CD8-positive, alpha-beta memory T cell (primary cell): Measurements from ENCODE around the gene FSTL4. TPM values are rescaled to one million over a fixed set of nuclear protein-coding genes. Genes with fewer than 3 reads are reported as not detected.

Source experiments
- CTCF ChIA-PET: fragments of 350-600 bp; sonication (Branson Sonifier 250); formaldehyde crosslinking; loops from one replicate; lab custom pipeline; 2021; ENCODE audit warnings: antibody characterized with exemption; lab: Charles Lee
- POLR2A ChIA-PET: fragments of 350-600 bp; sonication (Branson Sonifier 250); formaldehyde crosslinking; loops from one replicate; lab custom pipeline; 2021; ENCODE audit warnings: antibody characterized with exemption; lab: Charles Lee
- DNase-seq, 5 donors: peaks; one replicate each; pipeline versions ENCODE4 v3.0.0 to v3.0.0-alpha.2; 2020 to 2022; ENCODE audit warnings: mixed read lengths in 1 of 5
- H3K27ac ChIP-seq: one replicate; pipeline ENCODE4 v1.7.0; 2013; ENCODE audit warnings: low read depth, mild to moderate bottlenecking, low read length, moderate library complexity
- H3K27me3 ChIP-seq: 2 replicates; pipeline ENCODE4 v1.7.0; 2013; ENCODE audit warnings: low read length, mild to moderate bottlenecking; ENCODE audit not compliant: insufficient read depth, poor library complexity, severe bottlenecking
- H3K36me3 ChIP-seq: 2 replicates; pipeline ENCODE4 v1.7.0; 2013; ENCODE audit warnings: mild to moderate bottlenecking, low read length, moderate library complexity; ENCODE audit not compliant: insufficient read depth
- H3K4me1 ChIP-seq: 2 replicates; pipeline ENCODE4 v1.7.0; 2013; ENCODE audit warnings: mild to moderate bottlenecking, low read length, moderate library complexity; ENCODE audit not compliant: insufficient read depth
- H3K4me3 ChIP-seq: 2 replicates; pipeline ENCODE4 v1.7.0; 2013; ENCODE audit warnings: mild to moderate bottlenecking, low read length
- H3K9me3 ChIP-seq: 2 replicates; pipeline ENCODE4 v1.7.0; 2013; ENCODE audit warnings: mild to moderate bottlenecking, low read length
- H3K27ac Mint-ChIP-seq, 8 donors: one replicate each; pipeline ENCODE4 v1.8.0; 2020 to 2021; ENCODE audit warnings: mixed read lengths in 8 of 8, mild to moderate bottlenecking in 6 of 8, inconsistent platforms in 3 of 8, moderate library complexity in 3 of 8
- H3K27me3 Mint-ChIP-seq, 2 donors: one replicate each; pipeline ENCODE4 v1.8.0; 2020 to 2021; ENCODE audit warnings: mixed read lengths in 2 of 2, mild to moderate bottlenecking in 1 of 2, moderate library complexity in 1 of 2
- H3K36me3 Mint-ChIP-seq, 3 donors: one replicate each; pipeline ENCODE4 v1.8.0; 2020 to 2021; ENCODE audit warnings: mixed read lengths in 3 of 3, inconsistent platforms in 1 of 3, mild to moderate bottlenecking in 1 of 3
- H3K4me1 Mint-ChIP-seq, 3 donors: one replicate each; pipeline ENCODE4 v1.8.0; 2020 to 2021; ENCODE audit warnings: mixed read lengths in 3 of 3, inconsistent platforms in 1 of 3, mild to moderate bottlenecking in 1 of 3
- H3K4me3 Mint-ChIP-seq, 7 donors: one replicate each; pipeline ENCODE4 v1.8.0; 2020 to 2021; ENCODE audit warnings: mixed read lengths in 7 of 7, mild to moderate bottlenecking in 6 of 7, moderate library complexity in 4 of 7, inconsistent platforms in 2 of 7
- H3K9me3 Mint-ChIP-seq, 5 donors: one replicate each; pipeline ENCODE4 v1.8.0; 2020 to 2022; ENCODE audit warnings: mixed read lengths in 5 of 5, mild to moderate bottlenecking in 3 of 5, moderate library complexity in 2 of 5, inconsistent platforms in 1 of 5
- polyA plus RNA-seq: library from polyadenylated mRNA; unstranded; fragments of 300-500 nt; fragmentation: Illumina TruSeq; gene quantifications from one replicate; pipeline ENCODE4 v1.2.3, GENCODE V29; 2021
- total RNA-seq, 2 experiments: library from RNA; stranded (reverse); gene quantifications; one replicate each; pipeline ENCODE4 v1.2.3, GENCODE V29; 2021

The FSTL4 gene
- total and polyA plus RNA-seq, 3 experiments from 2014 or later = 0.33 TPM; not detected in 2

DNA sequence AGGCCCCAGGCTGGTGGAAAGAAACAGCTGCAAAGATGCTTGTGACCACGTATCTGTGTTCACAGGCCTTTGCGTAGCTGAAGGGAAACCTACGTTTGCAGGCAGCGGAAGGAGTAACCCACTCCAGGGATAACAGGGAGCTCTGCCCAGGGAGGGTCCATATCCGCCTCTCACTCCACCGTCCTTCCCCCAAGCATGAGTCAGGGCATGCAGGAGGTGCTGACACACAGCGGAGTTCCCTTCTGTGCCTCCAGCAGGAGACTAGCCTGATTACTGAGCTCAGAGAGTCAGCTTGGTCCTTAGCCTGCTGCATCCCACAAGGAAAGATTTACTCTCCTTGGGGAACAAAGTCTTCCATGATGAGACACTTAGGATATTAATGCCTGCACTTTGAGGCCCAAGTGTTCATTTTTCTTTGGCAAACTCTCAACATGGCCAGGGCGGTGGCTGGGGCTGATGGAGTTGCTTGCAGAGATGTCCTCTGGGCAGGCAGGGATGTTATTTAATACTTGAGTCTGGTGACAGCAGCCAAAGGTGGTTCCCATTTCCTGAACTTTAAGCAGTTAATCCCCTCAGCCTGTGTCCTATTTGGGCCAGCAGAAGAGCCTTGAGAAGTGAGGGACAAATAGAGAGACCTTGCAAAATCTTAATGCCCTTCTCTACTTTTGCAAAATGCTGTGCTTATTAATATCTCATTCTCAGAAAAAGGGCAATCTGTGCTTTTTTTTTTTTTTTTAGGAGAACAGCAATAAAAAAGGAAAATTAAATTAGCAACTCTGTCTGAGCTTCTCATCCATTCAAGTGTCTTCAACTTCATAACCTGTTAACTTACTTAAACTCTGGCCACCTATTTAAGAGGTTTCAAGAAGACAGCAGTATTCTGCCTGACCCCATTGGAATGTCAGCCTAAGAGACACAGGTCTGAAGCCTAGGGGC, 338.4 kb downstream of the FSTL4 start:
- CTCF ChIA-PET = interaction anchor here (1.0 to 1.2 kb wide), 2 partner anchors 13 to 163 kb away, joined by 3 to 4 read pairs; no protein-coding TSS in a partner anchor

DNA sequence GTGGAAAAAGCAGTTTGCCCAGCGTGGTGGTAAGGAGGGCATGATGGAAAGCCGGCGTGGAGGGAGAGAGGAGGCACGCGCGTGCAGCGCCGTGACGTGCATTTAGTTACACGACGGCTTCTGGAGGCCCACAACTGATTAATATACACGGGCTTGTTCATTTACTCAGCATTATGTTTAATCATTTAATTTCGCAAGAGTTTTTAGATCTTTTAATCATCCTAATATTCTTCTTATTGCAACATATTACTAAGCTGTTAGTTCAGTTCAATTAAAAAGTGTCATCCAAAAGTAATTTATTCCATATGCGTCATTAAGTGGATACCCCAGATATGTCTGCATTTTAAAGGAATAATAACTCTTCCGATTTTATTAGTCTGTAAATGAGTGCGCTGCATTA, 340.0 kb downstream of the FSTL4 start:
- no peak overlapping the region for H3K27ac Mint-ChIP-seq
- no peaks in the 10 kb centered on the region for H3K27me3 ChIP-seq
- peaks cover 0 to 3% of the 10 kb centered on the region in 2 donors for H3K27me3 Mint-ChIP-seq

More for the DNA sequence above, 338.4 kb downstream of the FSTL4 start:
- DNase-seq = no peak
- no peak overlapping the region for H3K4me3 Mint-ChIP-seq
- POLR2A ChIA-PET = no interaction called here
- H3K9me3 Mint-ChIP-seq = no peaks in the 10 kb centered on the region
- no peaks in the 10 kb centered on the region for H3K4me1 Mint-ChIP-seq
- Histone ChIP-seq H3K27ac (no peak overlapping the region), H3K36me3 (no peaks in the 10 kb centered on the region), H3K9me3 (no peaks in the 10 kb centered on the region), H3K27me3 (no peaks in the 10 kb centered on the region), H3K4me3 (no peak overlapping the region), H3K4me1 (no peaks in the 10 kb centered on the region)
- no peaks in the 10 kb centered on the region for H3K36me3 Mint-ChIP-seq
- H3K27ac Mint-ChIP-seq = peak overlapping the region in 1 of 8 donors; percentile 54
- no peaks in the 10 kb centered on the region for H3K27me3 Mint-ChIP-seq

DNA sequence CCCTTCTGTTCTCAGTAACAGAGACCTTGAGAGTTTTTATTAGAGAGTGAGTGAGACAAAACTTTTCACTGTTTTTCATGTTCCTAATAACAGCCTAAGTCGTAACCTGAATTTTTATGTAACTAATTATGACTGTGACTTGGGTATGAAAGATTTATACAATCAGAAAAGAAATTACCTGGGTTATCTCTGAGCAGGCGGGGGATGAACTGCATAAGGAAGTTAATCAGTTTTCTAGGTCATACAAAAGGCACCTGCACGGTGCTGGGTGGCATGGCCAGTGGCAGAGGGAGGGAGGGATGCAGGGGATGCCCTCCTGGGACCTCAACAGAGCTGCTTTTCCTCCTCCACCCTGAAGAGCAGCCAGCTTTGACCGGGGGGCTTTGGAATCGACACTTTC, 340.7 kb downstream of the FSTL4 start:
- Histone ChIP-seq H3K4me3 (no peak overlapping the region), H3K36me3 (no peaks in the 10 kb centered on the region), H3K27me3 (no peaks in the 10 kb centered on the region), H3K9me3 (no peaks in the 10 kb centered on the region), H3K27ac (no peak overlapping the region), H3K4me1 (no peaks in the 10 kb centered on the region)
- Mint-ChIP-seq H3K36me3 (no peaks in the 10 kb centered on the region), H3K4me3 (no peak overlapping the region), H3K9me3 (no peaks in the 10 kb centered on the region), H3K4me1 (no peaks in the 10 kb centered on the region), H3K27ac (no peak overlapping the region), H3K27me3 (peaks cover 0 to 3% of the 10 kb centered on the region in 2 donors)
- CTCF ChIA-PET = no interaction called here
- POLR2A ChIA-PET = no interaction called here
- DNase-seq = no peak

More for the DNA sequence above, 340.0 kb downstream of the FSTL4 start:
- no peaks in the 10 kb centered on the region for H3K4me1 Mint-ChIP-seq
- Histone ChIP-seq H3K4me3 (no peak overlapping the region), H3K9me3 (no peaks in the 10 kb centered on the region), H3K27ac (no peak overlapping the region), H3K4me1 (no peaks in the 10 kb centered on the region), H3K36me3 (no peaks in the 10 kb centered on the region)
- no peak overlapping the region for H3K4me3 Mint-ChIP-seq
- no peaks in the 10 kb centered on the region for H3K36me3 Mint-ChIP-seq
- POLR2A ChIA-PET = no interaction called here
- CTCF ChIA-PET = no interaction called here
- no peak for DNase-seq
- no peaks in the 10 kb centered on the region for H3K9me3 Mint-ChIP-seq

GRCh38 chr5:133269691-133270090, 342.6 kb downstream of the FSTL4 start:
- Histone ChIP-seq H3K27me3 (no peaks in the 10 kb centered on the region), H3K4me3 (no peak overlapping the region), H3K36me3 (no peaks in the 10 kb centered on the region), H3K9me3 (no peaks in the 10 kb centered on the region), H3K27ac (no peak overlapping the region), H3K4me1 (no peaks in the 10 kb centered on the region)
- no peak overlapping the region for H3K4me3 Mint-ChIP-seq
- peaks cover 0 to 3% of the 10 kb centered on the region in 2 donors for H3K27me3 Mint-ChIP-seq
- no peak overlapping the region for H3K27ac Mint-ChIP-seq
- DNase-seq = no peak
- no peaks in the 10 kb centered on the region for H3K9me3 Mint-ChIP-seq
- CTCF ChIA-PET = no interaction called here
- POLR2A ChIA-PET = no interaction called here
- H3K4me1 Mint-ChIP-seq = no peaks in the 10 kb centered on the region
- H3K36me3 Mint-ChIP-seq = no peaks in the 10 kb centered on the region

- Histone ChIP-seq H3K36me3 (no peaks in the 10 kb centered on the region), H3K27me3 (no peaks in the 10 kb centered on the region), H3K27ac (no peak overlapping the region), H3K9me3 (no peaks in the 10 kb centered on the region), H3K4me1 (no peaks in the 10 kb centered on the region), H3K4me3 (no peak overlapping the region)
- ChIA-PET CTCF (interaction anchor here (1.3 kb wide), 1 partner anchor 28 kb away, joined by 3 read pairs; no protein-coding TSS in a partner anchor), POLR2A (no interaction called here)
- Mint-ChIP-seq H3K9me3 (no peaks in the 10 kb centered on the region), H3K4me3 (no peak overlapping the region), H3K4me1 (no peaks in the 10 kb centered on the region), H3K27ac (no peak overlapping the region), H3K27me3 (peaks cover 3 to 10% of the 10 kb centered on the region in 2 donors), H3K36me3 (no peaks in the 10 kb centered on the region)
- DNase-seq = no peak
Observed at GRCh38 chr5:133267601-133268000, 344.7 kb downstream of the FSTL4 start.

- H3K36me3 Mint-ChIP-seq = no peaks in the 10 kb centered on the region
- DNase-seq = no peak
- H3K4me1 Mint-ChIP-seq = no peaks in the 10 kb centered on the region
- Histone ChIP-seq H3K27ac (no peak overlapping the region), H3K36me3 (no peaks in the 10 kb centered on the region), H3K27me3 (no peaks in the 10 kb centered on the region), H3K4me3 (no peak overlapping the region), H3K9me3 (no peaks in the 10 kb centered on the region), H3K4me1 (no peaks in the 10 kb centered on the region)
- no peak overlapping the region for H3K27ac Mint-ChIP-seq
- no peaks in the 10 kb centered on the region for H3K9me3 Mint-ChIP-seq
- POLR2A ChIA-PET = no interaction called here
- H3K27me3 Mint-ChIP-seq = peaks cover 3 to 16% of the 10 kb centered on the region in 2 donors
- H3K4me3 Mint-ChIP-seq = no peak overlapping the region
- CTCF ChIA-PET = interaction anchor here (1.3 kb wide), 1 partner anchor 27 kb away, joined by 3 read pairs; no protein-coding TSS in a partner anchor
Observed at GRCh38 chr5:133266966-133267365, 345.4 kb downstream of the FSTL4 start.

- Mint-ChIP-seq H3K4me3 (no peak overlapping the region), H3K4me1 (no peaks in the 10 kb centered on the region), H3K36me3 (no peaks in the 10 kb centered on the region), H3K27ac (no peak overlapping the region), H3K9me3 (no peaks in the 10 kb centered on the region), H3K27me3 (peaks cover 3 to 17% of the 10 kb centered on the region in 2 donors)
- Histone ChIP-seq H3K36me3 (no peaks in the 10 kb centered on the region), H3K4me3 (no peak overlapping the region), H3K9me3 (no peaks in the 10 kb centered on the region), H3K4me1 (no peaks in the 10 kb centered on the region), H3K27me3 (no peaks in the 10 kb centered on the region), H3K27ac (no peak overlapping the region)
- CTCF ChIA-PET = no interaction called here
- POLR2A ChIA-PET = no interaction called here
- no peak for DNase-seq
Observed at GRCh38 chr5:133266527-133266878, 345.8 kb downstream of the FSTL4 start.

GRCh38 chr5:133265720-133266526, 346.4 kb downstream of the FSTL4 start:
- Mint-ChIP-seq H3K27ac (no peak overlapping the region), H3K27me3 (peaks cover 3 to 17% of the 10 kb centered on the region in 2 donors), H3K36me3 (no peaks in the 10 kb centered on the region), H3K4me1 (no peaks in the 10 kb centered on the region), H3K9me3 (no peaks in the 10 kb centered on the region), H3K4me3 (no peak overlapping the region)
- no peak for DNase-seq
- ChIA-PET POLR2A (no interaction called here), CTCF (no interaction called here)
- no peak overlapping the region for H3K4me3 ChIP-seq
- H3K36me3 ChIP-seq = no peaks in the 10 kb centered on the region
- H3K27ac ChIP-seq = no peak overlapping the region
- no peaks in the 10 kb centered on the region for H3K4me1 ChIP-seq
- H3K27me3 ChIP-seq = no peaks in the 10 kb centered on the region
- H3K9me3 ChIP-seq = no peaks in the 10 kb centered on the region
